ENCODE data around the gene INSIG1.

The INSIG1 gene

GRCh38 chr7:155297517-155298287 is at the start of gene INSIG1:
TSS of gene INSIG1 (plus strand) at chr7:155297878. CDS start at chr7:155298286, 408 bp downstream.
- Histone ChIP-seq H3K4me3 (peak within 1 kb of the TSS; percentile 55 to 95 (median 90)), H3K27ac (peak within 1 kb of the TSS; percentile 88 to 98 (median 94))

GRCh38 chr7:155248366-155248756 is 49.3 kb upstream of the INSIG1 start:
- no peak overlapping the region for H3K4me3 ChIP-seq
- H3K27ac ChIP-seq: no peak overlapping the region

GRCh38 chr7:155251831-155252230 is 45.8 kb upstream of the INSIG1 start:
- Histone ChIP-seq H3K4me3 (no peak overlapping the region), H3K27ac (no peak overlapping the region)

- Histone ChIP-seq H3K4me3 (no peak overlapping the region), H3K27ac (peak overlapping the region in 2 of 21 experiments; percentile 16 to 37)
Observed at GRCh38 chr7:155252444-155252887, 45.2 kb upstream of the INSIG1 start.

- H3K4me3 ChIP-seq: no peak overlapping the region
- H3K27ac ChIP-seq: peak overlapping the region in 5 of 21 experiments; percentile 16 to 54 (median 37)
Observed at GRCh38 chr7:155252892-155253501, 44.7 kb upstream of the INSIG1 start.

GRCh38 chr7:155254018-155254417 is 43.7 kb upstream of the INSIG1 start:
- Histone ChIP-seq H3K27ac (no peak overlapping the region), H3K4me3 (no peak overlapping the region)

- no peak overlapping the region for H3K27ac ChIP-seq
Observed at GRCh38 chr7:155255071-155255470, 42.6 kb upstream of the INSIG1 start.

GRCh38 chr7:155255621-155256020 is 42.1 kb upstream of the INSIG1 start:
- no peak overlapping the region for H3K4me3 ChIP-seq
- no peak overlapping the region for H3K27ac ChIP-seq

More at GRCh38 chr7:155255071-155255470, 42.6 kb upstream of the INSIG1 start:
- H3K4me3 ChIP-seq: no peak overlapping the region

- Histone ChIP-seq H3K27ac (peak overlapping the region in 2 of 21 experiments; percentile 55 to 86), H3K4me3 (no peak overlapping the region)
Observed at GRCh38 chr7:155256081-155256760, 41.5 kb upstream of the INSIG1 start.

GRCh38 chr7:155256761-155257481 is 40.8 kb upstream of the INSIG1 start:
- Histone ChIP-seq H3K27ac (peak overlapping the region in 13 of 21 experiments; percentile 55 to 86 (median 78)), H3K4me3 (no peak overlapping the region)

GRCh38 chr7:155257482-155258225 is 40.0 kb upstream of the INSIG1 start:
- no peak overlapping the region for H3K4me3 ChIP-seq
- H3K27ac ChIP-seq: peak overlapping the region in 19 of 21 experiments; percentile 22 to 86 (median 73)

- H3K27ac ChIP-seq: peak overlapping the region in 19 of 21 experiments; percentile 22 to 86 (median 73)
- no peak overlapping the region for H3K4me3 ChIP-seq
Observed at GRCh38 chr7:155258226-155258560, 39.5 kb upstream of the INSIG1 start.

GRCh38 chr7:155259866-155260497 is 37.7 kb upstream of the INSIG1 start:
- no peak overlapping the region for H3K4me3 ChIP-seq
- H3K27ac ChIP-seq: no peak overlapping the region

GRCh38 chr7:155260498-155260872 is 37.2 kb upstream of the INSIG1 start:
- H3K27ac ChIP-seq: no peak overlapping the region
- H3K4me3 ChIP-seq: no peak overlapping the region

GRCh38 chr7:155261031-155261985 is 36.4 kb upstream of the INSIG1 start:
- no peak overlapping the region for H3K27ac ChIP-seq
- no peak overlapping the region for H3K4me3 ChIP-seq

- Histone ChIP-seq H3K4me3 (no peak overlapping the region), H3K27ac (no peak overlapping the region)
Observed at GRCh38 chr7:155262031-155262430, 35.6 kb upstream of the INSIG1 start.

- Histone ChIP-seq H3K4me3 (no peak overlapping the region), H3K27ac (no peak overlapping the region)
Observed at GRCh38 chr7:155263051-155263450, 34.6 kb upstream of the INSIG1 start.
